Stromal cell of bone marrow (primary cell): ENCODE measurements around the gene SMYD3.

Experiments used
- DNase-seq: peaks from one replicate; pipeline ENCODE4 v3.0.0-alpha.2; 2012; ENCODE audit warnings: low read depth

The SMYD3 gene

DNA sequence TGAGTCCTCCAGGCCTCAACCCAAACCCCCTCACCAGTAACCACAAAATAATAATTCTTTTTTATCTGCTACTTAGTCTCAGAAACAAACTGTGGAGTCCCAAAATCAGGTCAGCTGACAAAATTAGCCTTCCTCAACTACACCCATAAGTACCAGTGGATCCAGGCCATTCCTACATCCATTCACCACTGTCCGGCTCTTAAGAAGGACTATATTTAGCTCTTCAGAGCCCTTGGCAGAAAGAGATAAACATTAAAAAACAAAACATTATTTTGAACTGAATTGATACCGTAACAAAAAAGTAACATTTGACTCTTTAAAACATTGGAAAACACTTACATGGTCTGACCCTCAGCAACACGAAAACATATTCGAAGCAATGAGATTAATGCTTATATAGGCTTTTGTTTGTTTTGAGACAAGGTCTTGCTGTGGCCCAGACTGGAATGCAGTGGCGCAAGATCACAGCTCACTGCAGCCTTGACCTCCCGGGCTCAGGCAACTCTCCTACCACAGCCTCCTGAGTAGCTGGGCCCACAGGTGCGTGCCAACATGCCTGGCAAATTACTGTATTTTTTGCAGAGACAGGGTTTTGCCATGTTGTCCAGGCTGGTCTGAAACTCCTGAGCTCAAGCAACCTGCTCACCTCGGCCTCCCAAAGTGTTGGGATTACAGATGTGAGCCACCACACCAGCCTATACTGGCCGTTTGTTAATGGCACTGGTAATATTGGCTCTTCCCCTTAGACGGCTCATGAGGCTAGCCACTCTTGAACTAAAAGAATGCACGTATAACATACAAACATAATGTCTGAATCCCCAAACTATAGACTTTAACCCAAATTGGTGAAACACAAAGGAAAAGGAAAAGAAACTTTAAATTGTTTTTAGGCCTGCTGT lies 330.7 kb downstream of the SMYD3 start:
- DNase-seq, result no peak

DNA sequence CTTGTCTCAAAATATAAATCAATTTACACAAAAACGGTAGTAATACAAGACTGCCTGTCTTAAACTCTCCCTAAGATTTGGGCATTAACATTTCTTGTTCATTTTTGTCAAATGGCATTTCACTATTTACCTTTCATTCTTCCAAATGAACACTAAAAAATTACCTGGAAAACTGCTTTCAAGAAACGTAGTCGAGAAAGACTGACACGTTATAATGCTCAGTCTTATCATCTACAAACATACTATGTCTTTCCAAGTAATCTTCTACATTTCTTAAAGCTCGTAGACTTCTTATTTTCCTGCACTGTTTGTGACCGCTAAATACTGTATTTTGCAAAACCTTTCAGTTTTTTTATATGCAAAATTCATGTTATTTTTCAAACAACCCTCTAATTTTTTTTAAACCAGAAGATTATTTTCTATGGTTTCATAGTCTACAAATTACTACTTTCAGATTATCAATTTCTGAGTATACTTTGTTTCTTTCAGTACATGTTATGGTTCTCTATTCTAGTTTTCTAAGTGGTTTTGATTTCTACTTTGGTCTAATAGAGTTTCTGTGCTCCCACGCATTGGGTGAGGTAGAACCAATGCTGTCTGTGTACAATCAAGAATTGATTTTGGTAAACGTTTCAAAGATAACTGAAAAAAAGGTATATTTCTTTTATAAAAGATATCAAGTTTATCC lies 336.4 kb downstream of the SMYD3 start:
- no peak for DNase-seq

DNA sequence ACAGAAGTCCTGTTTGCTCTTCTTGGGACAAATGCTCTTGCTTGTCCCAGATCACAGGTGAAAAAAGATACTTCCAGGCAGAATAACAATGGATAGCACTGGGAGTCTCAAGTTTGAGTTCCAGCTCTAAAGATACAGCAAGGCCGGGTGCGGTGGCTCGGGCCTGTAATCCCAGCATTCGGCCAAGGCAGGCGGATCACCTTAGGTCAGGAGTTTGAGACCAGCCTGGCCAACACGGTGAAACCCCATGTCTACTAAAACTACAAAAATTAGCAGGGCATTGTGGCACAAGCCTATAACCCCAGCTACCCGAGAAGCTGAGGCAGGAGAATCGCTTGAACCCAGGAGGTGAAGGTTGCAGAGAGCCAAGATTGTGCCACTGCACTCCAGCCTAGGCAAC lies 337.6 kb downstream of the SMYD3 start:
- no peak for DNase-seq

DNA sequence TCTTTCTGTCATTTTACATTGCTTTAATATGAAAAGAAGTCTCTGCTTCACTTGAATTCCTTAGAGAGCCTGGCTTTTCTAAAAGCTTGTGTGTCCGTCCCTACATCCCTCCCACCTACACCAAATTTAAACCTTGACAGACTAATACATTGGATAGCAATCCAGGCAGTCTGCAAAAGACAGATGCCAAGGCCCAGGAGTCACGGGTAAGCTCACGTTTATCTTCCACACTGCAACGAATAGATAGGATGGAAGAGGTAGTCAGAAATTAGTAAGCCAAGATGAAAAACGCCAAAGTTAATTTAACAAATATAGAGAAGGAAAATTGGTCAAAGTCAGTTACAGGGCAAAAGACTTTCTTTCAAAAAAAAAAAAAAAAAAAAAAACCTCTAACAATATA lies 338.1 kb downstream of the SMYD3 start:
- DNase-seq, result no peak

DNA sequence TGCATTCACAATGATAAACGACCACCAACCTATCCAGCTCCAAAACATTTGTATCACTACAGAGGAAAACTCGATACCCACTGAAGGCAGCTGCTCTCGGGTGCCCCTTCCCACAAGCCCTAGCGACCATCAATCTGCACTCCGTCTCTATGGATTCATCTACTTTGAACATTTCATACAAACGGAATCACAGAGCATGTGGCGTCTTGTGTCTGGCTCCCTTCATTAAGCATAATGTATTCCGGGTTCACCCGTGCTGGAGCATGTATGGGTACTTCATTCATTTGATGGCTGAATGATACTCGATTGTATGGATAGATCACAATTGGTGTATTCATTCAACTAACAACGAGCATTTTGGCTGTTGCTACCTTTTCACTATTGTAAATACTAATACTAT lies 340.2 kb downstream of the SMYD3 start:
- no peak for DNase-seq

DNA sequence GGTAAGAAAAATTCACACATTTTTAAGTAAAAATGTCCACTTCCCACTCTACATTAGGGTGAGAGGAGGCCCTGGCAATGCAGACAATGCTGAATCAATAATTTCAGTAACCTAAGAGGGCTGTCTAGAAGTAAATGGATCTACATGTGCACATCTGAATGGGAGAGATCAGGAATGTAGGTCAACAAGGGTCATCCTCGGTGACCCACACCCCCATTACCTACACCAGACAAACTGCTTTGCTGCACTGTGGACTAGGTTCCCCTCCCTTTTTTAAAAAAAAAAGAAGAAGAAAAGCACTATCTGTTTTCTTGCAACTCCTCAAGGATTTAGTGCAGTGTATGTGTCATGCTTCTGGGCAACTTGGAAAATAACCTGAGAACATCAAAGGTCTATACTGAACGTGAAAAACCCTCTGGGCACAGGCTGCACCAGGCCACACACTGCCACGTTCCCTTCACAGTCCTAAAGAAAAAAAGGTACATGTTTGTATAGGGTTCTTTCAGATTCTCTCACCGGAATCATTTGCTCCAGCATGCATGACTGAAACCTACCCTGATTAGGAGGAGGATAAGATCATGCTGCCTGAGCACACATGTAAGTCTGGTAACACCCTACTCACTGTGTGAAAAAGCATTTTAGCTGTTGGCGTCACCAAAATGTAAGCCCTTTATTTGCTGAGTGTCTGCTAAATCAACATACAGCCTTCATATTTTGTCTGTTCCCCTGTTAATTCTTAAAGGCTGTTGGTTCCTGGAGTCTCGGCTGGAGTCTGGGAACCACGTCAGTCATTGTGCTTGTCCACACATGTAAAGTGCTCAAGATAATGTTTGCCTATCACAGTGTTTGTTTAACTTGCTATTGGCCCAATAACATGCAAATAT lies 341.0 kb downstream of the SMYD3 start:
- no peak for DNase-seq

DNA sequence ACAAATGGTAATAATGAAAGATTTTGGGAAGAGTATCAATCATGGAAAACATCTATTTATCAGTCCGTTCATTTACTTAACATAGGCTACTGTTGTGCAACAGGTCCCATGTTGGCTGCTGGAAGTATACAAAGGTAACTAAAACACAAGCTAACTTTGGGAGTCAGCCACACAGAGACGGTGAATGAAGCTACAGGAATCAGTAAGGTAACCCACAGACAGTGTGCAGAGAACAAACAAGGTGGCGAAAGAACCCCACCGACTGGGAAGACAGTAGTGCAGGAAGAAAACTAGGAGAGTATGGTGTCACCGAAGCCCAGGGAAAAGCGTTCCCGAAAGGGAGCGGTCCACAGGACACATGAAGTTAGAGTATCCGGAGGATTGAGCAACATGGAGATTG lies 342.3 kb downstream of the SMYD3 start:
- DNase-seq, result no peak

DNA sequence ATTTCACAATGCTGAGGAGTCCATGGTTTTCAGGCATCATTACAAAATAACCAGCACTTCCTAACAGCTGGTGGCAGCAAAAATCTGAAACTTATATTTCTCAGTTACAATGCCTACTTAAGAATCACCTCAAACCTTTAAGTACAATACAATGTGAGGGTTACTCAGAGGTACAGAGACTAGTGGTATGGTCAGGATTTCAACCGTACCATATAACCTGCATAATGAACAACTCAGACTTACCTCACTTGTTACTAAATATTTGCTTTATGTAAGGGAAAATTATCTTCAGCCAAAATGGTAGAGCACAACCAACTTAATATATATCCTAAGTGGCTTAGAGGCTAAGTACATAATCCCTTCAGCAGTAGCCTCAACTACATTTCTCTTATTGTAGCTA lies 344.5 kb downstream of the SMYD3 start:
- DNase-seq, result no peak

DNA sequence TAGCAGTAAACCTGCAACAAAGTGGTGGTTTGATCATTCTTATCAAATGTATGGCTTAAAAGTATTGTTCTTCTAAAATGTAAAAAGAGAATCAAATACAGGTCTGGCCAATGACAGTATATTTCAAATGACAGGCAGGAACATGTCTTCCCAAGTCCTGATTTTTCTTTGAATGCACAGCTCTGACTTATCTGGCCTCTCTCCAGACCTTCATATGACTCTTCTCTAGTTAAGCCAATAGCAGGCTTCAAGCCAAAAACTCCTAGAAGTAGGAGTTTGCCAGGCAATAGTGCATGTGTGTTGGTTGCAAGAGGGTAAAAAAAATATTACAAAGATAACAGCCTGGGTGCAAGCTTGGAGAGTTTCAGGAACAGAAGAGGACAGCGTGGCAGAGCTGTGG lies 345.5 kb downstream of the SMYD3 start:
- DNase-seq, result peak; percentile 79

DNA sequence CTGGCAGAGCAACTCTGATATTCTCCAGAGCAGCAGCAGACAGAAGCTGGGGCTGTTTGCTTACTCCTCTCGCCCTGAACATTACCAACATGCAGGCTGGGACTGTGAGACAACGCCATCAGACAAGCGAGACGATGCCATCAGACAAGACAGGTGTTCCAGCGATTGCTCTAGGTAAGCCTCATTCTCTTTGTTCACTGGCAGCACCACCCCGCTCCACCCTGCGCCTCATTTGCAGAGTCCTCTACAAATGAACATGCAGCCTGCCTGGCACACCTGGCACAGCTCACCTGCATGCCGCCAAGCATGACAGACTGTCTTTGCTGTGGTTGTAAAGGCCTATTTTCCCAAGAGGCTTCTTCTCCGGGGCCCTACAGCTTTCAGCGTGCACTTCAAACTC lies 346.2 kb downstream of the SMYD3 start:
- no peak for DNase-seq

DNA sequence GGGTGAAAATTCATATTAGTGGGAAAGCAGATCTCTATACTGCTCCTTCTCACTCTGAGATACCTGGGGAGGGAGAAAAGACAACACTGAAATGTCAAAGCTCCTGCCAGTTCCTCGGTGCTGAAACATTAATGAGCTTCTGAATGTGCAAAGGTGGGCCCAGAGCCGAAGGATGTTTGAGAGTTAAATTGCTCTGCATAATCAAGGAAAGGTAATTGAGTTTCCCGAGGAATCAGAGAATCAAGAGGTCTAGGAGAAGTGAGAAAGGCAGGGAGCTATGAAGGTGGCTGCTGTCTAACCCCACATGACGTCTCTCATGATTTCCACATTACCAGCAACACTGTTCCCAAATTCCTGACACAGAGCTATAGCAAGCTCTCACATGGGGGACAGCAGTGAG lies 346.7 kb downstream of the SMYD3 start:
- no peak for DNase-seq

DNA sequence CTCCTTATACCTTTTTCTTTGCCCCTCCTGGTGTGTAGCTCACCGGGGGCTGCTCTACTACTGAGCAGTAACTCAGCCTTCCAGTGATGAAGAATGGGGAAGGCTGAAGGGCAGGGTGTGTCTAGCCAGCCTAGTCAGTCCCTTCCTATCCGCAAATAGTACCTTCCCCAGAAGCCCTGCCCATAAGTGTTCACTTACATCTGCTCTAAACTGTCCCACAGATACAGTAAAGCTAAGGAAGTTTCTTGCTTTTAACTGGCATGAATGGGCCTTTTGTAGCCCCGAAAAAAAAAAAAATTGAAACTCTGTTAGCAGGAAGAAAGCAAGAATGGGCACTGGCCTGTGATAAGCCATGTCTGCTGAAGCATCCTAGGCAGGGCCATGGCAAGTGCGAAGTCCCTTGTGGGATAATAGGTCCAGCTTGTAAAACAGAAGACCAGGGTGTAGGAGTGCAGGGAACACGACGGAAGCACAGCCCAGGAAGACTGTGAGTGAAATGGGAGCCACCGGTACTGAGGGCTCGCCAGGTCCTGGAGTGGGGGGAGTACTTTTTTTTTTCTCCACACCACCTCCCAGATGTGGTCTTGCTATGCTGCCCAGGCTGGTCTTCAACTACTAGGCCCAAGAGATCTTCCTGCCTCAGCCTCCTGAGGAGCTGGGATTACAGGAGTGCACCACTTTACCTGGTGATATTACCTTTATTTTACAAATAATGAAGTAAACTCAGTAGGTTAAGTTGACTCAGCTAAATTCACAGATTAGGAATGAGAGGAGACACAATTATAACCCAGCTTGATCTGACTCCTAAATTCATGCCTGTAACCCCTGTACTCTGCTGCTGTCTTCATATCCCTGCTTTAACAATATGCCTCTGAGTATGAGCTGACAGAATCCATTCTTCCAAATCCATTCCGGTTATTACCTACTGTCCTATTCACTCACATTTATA lies 347.5 kb downstream of the SMYD3 start:
- DNase-seq, result no peak

DNA sequence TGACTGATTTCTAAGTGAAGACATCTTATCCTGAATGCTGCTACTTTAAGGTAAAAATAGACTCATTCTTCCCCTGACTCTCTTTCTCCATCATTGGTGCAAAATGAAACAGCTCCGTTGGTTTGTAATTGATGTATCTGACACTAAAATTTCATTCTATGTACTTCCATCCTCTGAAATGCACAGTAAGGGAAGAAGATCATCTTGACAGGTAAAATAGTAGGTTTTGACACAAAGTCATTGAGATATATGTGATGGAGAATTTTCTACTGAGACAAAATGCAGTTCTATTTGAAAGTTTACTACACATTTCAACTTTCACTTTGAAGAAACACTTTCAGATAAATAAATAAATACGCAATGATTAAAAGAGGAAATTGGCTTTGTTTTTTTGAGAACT lies 348.9 kb downstream of the SMYD3 start:
- DNase-seq, result no peak

DNA sequence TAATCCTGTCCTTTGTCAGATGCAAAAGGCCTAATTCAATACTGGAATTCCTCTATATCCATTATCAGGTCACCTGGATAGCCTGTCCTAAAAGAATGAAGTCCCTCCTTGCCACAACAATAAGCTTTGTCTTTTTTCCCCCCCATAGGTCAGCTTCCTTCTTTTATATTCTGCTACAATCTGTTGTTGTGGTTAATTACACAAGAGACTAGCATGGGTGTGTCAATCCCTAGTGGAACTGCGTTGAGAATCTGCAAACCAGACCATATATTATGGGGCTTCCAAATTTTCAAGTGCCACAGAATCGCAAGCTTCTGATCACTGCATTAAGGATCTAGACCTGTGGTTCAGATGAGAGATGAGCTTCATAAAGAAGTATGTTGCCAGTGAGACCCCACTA lies 349.6 kb downstream of the SMYD3 start:
- no peak for DNase-seq

DNA sequence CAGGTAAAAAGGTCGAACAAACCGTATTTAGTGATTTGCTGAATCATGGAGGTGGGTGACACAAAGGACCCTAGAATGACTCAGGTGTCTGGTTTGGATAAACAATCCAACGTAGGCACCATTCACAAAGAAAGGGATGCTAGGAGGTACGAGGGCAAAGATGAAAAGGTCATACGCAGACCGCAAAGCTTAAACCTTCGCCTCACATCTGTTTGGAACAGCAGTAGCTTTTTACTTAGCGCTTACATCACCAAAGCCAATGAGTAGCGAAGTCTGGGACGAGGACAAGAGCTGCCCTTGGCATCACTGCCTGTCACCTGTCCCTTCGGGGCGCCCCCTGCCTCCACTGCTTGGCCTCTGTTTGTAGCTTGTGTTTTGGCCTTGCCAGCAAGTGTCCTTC lies 350.2 kb downstream of the SMYD3 start:
- no peak for DNase-seq

DNA sequence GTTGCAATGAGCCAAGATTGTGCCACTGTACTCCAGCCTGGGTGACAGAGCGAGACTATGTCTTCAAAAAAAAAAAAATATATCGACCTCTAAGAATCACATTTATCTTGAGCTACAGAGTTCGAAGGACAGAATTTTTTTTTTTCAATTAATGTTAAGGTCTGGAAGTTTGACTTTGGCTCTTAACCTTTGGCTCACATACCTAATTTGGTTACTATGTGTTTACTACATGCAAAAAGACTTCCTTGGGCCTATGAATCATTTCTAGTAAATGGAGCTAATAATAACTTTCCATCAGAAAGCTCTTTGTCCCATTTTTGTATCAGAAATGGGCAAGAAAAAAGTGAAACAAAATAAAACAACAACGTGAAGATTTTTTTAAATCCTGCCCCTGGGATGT lies 351.2 kb downstream of the SMYD3 start:
- DNase-seq, result no peak

DNA sequence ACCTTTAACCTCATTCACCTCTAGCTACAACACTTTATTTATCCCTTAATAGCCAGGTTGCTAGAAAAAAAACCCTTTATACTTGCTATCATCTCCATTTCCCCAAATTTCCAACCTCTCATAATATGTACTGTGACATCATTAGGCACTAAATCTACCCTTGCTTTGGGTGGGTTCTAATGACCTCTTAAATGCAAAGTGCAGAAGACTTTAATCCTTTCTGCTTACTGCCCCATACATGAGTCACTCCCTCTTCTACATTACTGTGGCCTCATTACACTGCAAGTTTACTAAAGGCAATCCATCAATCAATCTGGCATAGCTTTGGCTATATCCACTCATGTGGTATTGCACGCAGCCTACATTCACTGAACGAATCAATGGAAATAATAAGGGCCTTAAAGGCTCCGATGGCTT lies 353.3 kb downstream of the SMYD3 start:
- DNase-seq, result no peak

DNA sequence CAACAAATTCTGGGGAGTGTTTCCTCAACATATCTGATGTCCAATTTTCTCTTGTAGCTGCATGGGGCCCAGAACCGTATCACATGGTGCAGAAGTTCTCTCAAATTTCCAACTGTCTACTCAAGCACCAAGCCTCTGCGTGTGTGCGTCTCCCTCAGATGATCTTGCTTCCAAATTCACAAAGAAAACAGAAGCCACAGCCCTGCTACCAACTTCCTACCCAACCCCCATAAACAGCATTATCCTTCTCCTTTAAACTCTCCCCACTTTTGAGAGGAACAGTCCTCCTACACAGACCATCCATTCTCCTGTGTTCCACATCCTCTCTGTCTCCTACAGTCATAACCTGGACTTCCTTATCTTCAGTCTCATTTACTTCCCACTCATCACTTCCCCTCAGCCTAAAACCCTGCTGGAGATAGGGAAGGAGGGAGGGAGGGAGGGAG lies 354.1 kb downstream of the SMYD3 start:
- no peak for DNase-seq

DNA sequence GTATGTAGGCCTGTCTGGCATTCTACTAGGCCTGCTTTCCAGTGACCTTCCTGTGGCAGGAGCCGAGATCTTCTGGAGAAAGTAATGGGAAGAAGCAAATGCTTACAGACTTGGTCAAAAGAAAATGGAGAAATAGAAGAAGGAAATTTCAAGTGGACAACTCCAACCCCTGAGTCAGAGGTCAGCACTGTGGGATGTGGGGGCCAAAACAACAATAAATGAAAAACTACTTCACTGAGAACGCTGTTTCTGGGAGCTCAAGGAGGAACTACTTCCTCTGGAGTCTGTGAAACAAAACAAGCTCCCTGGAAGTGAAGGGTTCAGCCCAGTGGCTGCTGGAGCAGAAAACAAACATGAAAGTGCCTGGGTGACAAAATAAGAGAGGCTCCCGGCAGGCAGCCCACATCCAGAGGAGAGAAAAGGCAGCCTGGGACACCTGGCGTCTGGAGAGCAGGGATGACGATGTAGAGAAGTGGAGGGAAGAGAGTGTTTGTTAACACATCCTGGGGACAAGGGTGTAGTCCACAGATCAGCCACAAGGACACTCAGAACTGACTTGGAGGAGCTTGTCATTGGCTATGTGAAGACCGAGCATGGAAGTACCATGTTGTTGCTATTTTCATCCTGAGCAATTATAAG lies 355.2 kb downstream of the SMYD3 start:
- no peak for DNase-seq

DNA sequence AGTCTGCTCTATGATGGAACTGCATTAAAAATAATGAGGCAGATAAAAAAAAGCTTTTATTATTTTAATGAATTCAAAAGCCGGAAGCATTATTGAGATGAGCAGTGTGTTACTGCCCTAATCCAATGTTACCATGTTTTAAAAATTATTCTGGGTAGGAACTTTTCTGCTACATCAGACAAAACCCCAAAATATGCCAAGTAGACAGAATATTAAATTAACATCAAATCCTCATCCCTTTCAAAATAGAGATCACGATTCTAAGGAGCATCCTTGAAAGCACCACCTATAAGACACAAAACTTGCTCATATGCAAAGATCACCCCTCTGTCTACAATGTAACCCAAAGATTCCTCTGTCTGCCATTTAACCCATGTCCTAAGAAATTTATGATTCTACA lies 357.5 kb downstream of the SMYD3 start:
- DNase-seq, result no peak
